HepG2 (cell line): ENCODE results near the gene ZSCAN1. TPM values are rescaled to one million over a fixed set of nuclear protein-coding genes. Genes with fewer than 3 reads are reported as not detected.

Experiments
- BCL6 ChIP-seq: IDR thresholded peaks from 2 replicates; pipeline ENCODE4 v1.6.1; 2016; ENCODE audit warnings: missing genetic modification reagents, missing compliant biosample characterization
- FIP1L1 ChIP-seq: fragments of 200-400 bp; formaldehyde crosslinking; IDR thresholded peaks from 2 replicates; pipeline ENCODE4 v1.6.1; 2018; ENCODE audit warnings: low read depth, mild to moderate bottlenecking, low read length, moderate library complexity, borderline replicate concordance; ENCODE audit not compliant: insufficient read depth
- FOSL1 ChIP-seq: sonication (generic); formaldehyde crosslinking; IDR thresholded peaks from 2 replicates; pipeline ENCODE4 v1.9.0; 2021; ENCODE audit warnings: missing genetic modification reagents, borderline replicate concordance
- GLI4 ChIP-seq: sonication (generic); formaldehyde crosslinking; IDR thresholded peaks from 2 replicates; pipeline ENCODE4 v1.5.1; 2020; ENCODE audit warnings: missing genetic modification reagents, mild to moderate bottlenecking, moderate library complexity, borderline replicate concordance
- HHEX ChIP-seq: IDR thresholded peaks from 2 replicates; pipeline ENCODE4 v1.6.1; 2016; ENCODE audit warnings: control low read depth
- HOXD1 ChIP-seq: sonication (generic); formaldehyde crosslinking; IDR thresholded peaks from 2 replicates; pipeline ENCODE4 v1.5.0; 2020; ENCODE audit warnings: missing genetic modification reagents
- KLF12 ChIP-seq: sonication (generic); formaldehyde crosslinking; IDR thresholded peaks from 2 replicates; pipeline ENCODE4 v1.4.0; 2020; ENCODE audit warnings: missing genetic modification reagents, borderline replicate concordance
- MAFK ChIP-seq, 2 experiments: IDR thresholded peaks in 1 of 2; conservative IDR thresholded peaks in 1 of 2; 2 replicates each; pipeline ENCODE4 v1.6.1; 2011; ENCODE audit warnings: improper control_type of control experiment in 2 of 2, low read length in 2 of 2
- MLX ChIP-seq: IDR thresholded peaks from 2 replicates; pipeline ENCODE4 v1.6.1; 2016
- PAWR ChIP-seq: sonication (generic); formaldehyde crosslinking; IDR thresholded peaks from 2 replicates; pipeline ENCODE4 v1.4.0; 2020; ENCODE audit warnings: missing genetic modification reagents, mild to moderate bottlenecking, borderline replicate concordance
- PHF20 ChIP-seq: sonication (generic); formaldehyde crosslinking; IDR thresholded peaks from 2 replicates; pipeline ENCODE4 v1.5.0; 2020; ENCODE audit warnings: mild to moderate bottlenecking, missing genetic modification reagents
- RBM22 ChIP-seq: fragments of 200-400 bp; formaldehyde crosslinking; optimal IDR thresholded peaks from 2 replicates; pipeline ENCODE3; 2017; ENCODE audit warnings: mild to moderate bottlenecking, low read length, moderate library complexity
- RFXANK ChIP-seq: IDR thresholded peaks from 2 replicates; pipeline ENCODE4 v1.6.1; 2016
- SMAD9 ChIP-seq: sonication (generic); formaldehyde crosslinking; IDR thresholded peaks from 2 replicates; pipeline ENCODE4 v1.5.1; 2020; ENCODE audit warnings: mild to moderate bottlenecking, missing genetic modification reagents
- SOX13 ChIP-seq, 3 experiments: fragments of 450-650 bp in 1 of 3; sonication (generic) in 1 of 3; formaldehyde crosslinking in 1 of 3; IDR thresholded peaks in 2 of 3; conservative IDR thresholded peaks in 1 of 3; 2 replicates each; pipeline versions ENCODE4 v1.5.0 to v1.6.1; 2016 to 2020; ENCODE audit warnings: antibody characterized with exemption in 1 of 3, mild to moderate bottlenecking in 1 of 3, missing compliant biosample characterization in 1 of 3, missing genetic modification reagents in 1 of 3, moderate library complexity in 1 of 3
- SP1 ChIP-seq, 2 experiments: fragments of 450-650 bp in 1 of 2; sonication (generic) in 1 of 2; formaldehyde crosslinking in 1 of 2; IDR thresholded peaks; 2 replicates each; pipeline versions ENCODE4 v1.4.0 to v1.6.1; 2016 to 2020; ENCODE audit warnings: missing genetic modification reagents in 1 of 2
- TFDP2 ChIP-seq: sonication (generic); formaldehyde crosslinking; IDR thresholded peaks from 2 replicates; pipeline ENCODE4 v1.4.0; 2020; ENCODE audit warnings: missing genetic modification reagents
- ZNF350 ChIP-seq: sonication (generic); formaldehyde crosslinking; IDR thresholded peaks from 2 replicates; pipeline ENCODE4 v1.4.0; 2020; ENCODE audit warnings: mild to moderate bottlenecking, low read depth, missing genetic modification reagents, borderline replicate concordance
- ZNF512 ChIP-seq: sonication (generic); formaldehyde crosslinking; IDR thresholded peaks from 2 replicates; pipeline ENCODE4 v1.4.0; 2020; ENCODE audit warnings: mild to moderate bottlenecking, missing genetic modification reagents
- ZNF792 ChIP-seq: IDR thresholded peaks from 2 replicates; pipeline ENCODE4 v1.6.1; 2016
- polyA plus RNA-seq, 8 experiments: library from polyadenylated mRNA; depleted of rRNA in 3 of 8; stranded (reverse) in 7 of 8; unstranded in 1 of 8; fragments of >200 nt; fragmentation: Illumina TruSeq in 4 of 8; extraction: Trizol in 4 of 8; gene quantifications; 2 replicates each; pipeline versions ENCODE4 v1.2.1 to v1.2.3, GENCODE V29; 2011 to 2016; ENCODE audit warnings: low read depth in 4 of 8, missing spikeins in 1 of 8, mixed read lengths in 1 of 8; ENCODE audit not compliant: insufficient read depth in 1 of 8
- total RNA-seq, 5 experiments: library from RNA; depleted of rRNA; stranded (reverse); fragments of >200 nt; fragmentation: Illumina TruSeq; extraction: Trizol; gene quantifications; 2 replicates each; pipeline ENCODE4 v1.2.3, GENCODE V29; 2016; ENCODE audit warnings: low read depth in 1 of 5
- TF ChIP-seq, protein P1 (sequence below): sonication (generic); formaldehyde crosslinking; IDR thresholded peaks from 2 replicates; pipeline ENCODE4 v1.5.0; 2020; ENCODE audit warnings: missing genetic modification reagents
- TF ChIP-seq, protein P2 (sequence below): sonication (generic); formaldehyde crosslinking; IDR thresholded peaks from 2 replicates; pipeline ENCODE4 v1.5.1; 2020; ENCODE audit warnings: missing genetic modification reagents, mild to moderate bottlenecking, borderline replicate concordance
- TF ChIP-seq, protein P3 (sequence below): sonication (generic); formaldehyde crosslinking; IDR thresholded peaks from 2 replicates; pipeline ENCODE4 v1.4.0; 2020; ENCODE audit warnings: missing genetic modification reagents, mild to moderate bottlenecking, borderline replicate concordance

ZSCAN1 gene
- total and polyA plus RNA-seq, 2 of the 13 experiments (the other 11 are each of a cell fraction or from before 2014, with no cell fraction given), result not detected

DNA sequence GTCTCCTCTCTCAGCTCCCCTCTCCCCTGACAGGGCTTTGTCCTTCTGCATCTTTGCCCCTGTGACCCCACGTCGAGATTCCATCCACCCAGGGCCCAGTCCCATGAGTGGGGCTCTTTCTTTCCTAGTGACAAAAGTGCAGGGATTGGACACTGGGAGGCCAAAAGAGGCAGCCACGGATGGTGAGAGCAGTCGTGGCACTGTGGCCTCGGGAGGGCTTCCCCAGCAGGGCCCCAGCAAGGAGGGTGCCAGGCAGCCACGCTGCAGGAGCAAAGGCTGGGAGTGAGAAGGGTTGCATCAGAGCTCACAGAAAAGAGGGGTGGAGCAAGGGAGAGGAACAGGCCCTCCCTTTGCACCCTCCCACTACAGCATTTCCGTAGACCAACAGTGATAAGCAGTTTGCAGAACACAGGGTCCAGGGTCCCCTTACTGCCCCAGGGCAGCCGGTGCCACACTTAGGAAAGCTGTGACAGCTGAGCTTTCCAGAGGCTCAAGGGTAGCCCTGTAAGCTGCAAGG, 4.9 kb downstream of the ZSCAN1 start (continued):
- no peak for TF ChIP-seq RBM22
- TF ChIP-seq PAWR (CRISPR knock-in tag), result no peak
- no peak for TF ChIP-seq FIP1L1
- TF ChIP-seq GLI4 (CRISPR knock-in tag), result no peak
- peak; percentile 60; the same call in 1 of the 2 replicates for TF ChIP-seq ZNF350 (CRISPR knock-in tag)
- no peak for TF ChIP-seq HOXD1 (CRISPR knock-in tag)
- TF ChIP-seq MLX, result no peak
- no peak for TF ChIP-seq SMAD9
- TF ChIP-seq, protein P1, sequence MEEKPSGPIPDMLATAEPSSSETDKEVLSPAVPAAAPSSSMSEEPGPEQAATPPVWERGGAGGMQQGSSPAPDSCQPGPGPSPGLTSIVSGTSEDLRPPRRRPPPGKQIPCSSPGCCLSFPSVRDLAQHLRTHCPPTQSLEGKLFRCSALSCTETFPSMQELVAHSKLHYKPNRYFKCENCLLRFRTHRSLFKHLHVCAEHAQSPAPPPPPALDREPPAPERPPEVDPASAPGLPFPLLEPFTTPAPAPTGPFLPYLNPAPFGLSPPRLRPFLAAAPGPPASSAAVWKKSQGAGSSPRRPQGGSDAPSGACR (CRISPR knock-in tag), result no peak
- TF ChIP-seq MAFK (conservative IDR thresholded peaks at IDR 0.05 in 1 of 2, IDR thresholded peaks at IDR 0.05 in 1 of 2; ENCODE audit: low read length in 2 of 2), result no peak
- TF ChIP-seq ZNF512 (CRISPR knock-in tag), result no peak
- TF ChIP-seq, protein P2, sequence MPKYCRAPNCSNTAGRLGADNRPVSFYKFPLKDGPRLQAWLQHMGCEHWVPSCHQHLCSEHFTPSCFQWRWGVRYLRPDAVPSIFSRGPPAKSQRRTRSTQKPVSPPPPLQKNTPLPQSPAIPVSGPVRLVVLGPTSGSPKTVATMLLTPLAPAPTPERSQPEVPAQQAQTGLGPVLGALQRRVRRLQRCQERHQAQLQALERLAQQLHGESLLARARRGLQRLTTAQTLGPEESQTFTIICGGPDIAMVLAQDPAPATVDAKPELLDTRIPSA, result no peak
- TF ChIP-seq PHF20 (CRISPR knock-in tag), result no peak
- TF ChIP-seq RFXANK, result no peak
- TF ChIP-seq SOX13 (IDR thresholded peaks at IDR 0.05), result no peak
- TF ChIP-seq SOX13 (CRISPR knock-in tag; conservative IDR thresholded peaks at IDR 0.05 in 1 of 2, IDR thresholded peaks at IDR 0.05 in 1 of 2), result peak in 1 of 2 experiments; percentile 21; a peak in 1 of 4 replicates
- TF ChIP-seq, protein P3, sequence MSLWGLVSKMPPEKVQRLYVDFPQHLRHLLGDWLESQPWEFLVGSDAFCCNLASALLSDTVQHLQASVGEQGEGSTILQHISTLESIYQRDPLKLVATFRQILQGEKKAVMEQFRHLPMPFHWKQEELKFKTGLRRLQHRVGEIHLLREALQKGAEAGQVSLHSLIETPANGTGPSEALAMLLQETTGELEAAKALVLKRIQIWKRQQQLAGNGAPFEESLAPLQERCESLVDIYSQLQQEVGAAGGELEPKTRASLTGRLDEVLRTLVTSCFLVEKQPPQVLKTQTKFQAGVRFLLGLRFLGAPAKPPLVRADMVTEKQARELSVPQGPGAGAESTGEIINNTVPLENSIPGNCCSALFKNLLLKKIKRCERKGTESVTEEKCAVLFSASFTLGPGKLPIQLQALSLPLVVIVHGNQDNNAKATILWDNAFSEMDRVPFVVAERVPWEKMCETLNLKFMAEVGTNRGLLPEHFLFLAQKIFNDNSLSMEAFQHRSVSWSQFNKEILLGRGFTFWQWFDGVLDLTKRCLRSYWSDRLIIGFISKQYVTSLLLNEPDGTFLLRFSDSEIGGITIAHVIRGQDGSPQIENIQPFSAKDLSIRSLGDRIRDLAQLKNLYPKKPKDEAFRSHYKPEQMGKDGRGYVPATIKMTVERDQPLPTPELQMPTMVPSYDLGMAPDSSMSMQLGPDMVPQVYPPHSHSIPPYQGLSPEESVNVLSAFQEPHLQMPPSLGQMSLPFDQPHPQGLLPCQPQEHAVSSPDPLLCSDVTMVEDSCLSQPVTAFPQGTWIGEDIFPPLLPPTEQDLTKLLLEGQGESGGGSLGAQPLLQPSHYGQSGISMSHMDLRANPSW, result no peak
- TF ChIP-seq ZNF792 (CRISPR knock-in tag), result peak; percentile 21; the same call in 1 of the 2 replicates
- no peak for TF ChIP-seq SP1 (IDR thresholded peaks at IDR 0.05)
- no peak for TF ChIP-seq SP1 (CRISPR knock-in tag; IDR thresholded peaks at IDR 0.05)
- TF ChIP-seq BCL6, result no peak
- TF ChIP-seq TFDP2 (CRISPR knock-in tag), result 0 out of 2 replicates have a peak, but pooled peaks have one; percentile 14
- no peak for TF ChIP-seq HHEX (CRISPR knock-in tag)
- no peak for TF ChIP-seq FOSL1 (CRISPR knock-in tag)
- TF ChIP-seq KLF12, result no peak
